GM19193 (cell line): ENCODE measurements around the gene TINCR.

Experiments
- POLR2A ChIP-seq: IDR thresholded peaks from 4 replicates; pipeline ENCODE4 v1.6.1; 2011; ENCODE audit not compliant: insufficient read depth, insufficient read length; ENCODE audit errors: extremely low read depth

Gene TINCR

DNA sequence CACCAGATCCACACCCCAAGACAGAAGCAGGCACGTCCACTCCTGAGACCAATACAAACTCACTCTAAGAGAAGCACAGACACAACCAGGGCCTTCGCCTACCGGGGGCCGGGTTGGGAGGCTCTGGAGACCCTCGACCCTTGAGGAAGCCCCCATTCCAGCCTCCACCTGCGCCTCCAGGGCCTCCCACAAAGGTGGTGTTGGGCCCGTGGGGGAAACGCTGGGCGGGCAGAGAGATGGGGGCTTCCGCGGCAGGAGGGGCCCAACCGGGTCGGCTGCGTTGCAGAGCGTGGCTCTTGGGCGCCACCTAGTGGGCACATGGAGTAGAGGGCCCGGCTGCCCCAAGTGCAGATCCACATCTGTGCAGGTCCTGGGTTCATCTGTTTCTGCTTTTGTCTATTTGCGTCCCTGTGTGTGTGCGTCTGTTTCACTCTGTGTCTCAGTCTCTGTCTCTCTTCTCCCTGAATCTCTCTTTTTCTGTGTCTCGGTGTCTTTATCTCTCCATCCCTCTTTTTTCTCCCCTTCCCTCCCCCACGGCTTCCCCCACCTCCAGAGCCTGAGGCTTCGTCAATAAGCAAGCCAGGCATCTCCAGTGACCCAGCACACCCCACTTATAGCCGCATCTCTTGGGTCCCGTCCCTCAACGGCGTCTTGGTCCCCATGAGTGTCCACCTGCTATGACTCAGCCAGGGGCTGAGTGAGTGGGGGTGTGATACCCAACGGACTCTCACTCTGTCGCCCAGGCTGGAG lies 10.5 kb upstream of the TINCR start:
- TF ChIP-seq POLR2A: no peak

DNA sequence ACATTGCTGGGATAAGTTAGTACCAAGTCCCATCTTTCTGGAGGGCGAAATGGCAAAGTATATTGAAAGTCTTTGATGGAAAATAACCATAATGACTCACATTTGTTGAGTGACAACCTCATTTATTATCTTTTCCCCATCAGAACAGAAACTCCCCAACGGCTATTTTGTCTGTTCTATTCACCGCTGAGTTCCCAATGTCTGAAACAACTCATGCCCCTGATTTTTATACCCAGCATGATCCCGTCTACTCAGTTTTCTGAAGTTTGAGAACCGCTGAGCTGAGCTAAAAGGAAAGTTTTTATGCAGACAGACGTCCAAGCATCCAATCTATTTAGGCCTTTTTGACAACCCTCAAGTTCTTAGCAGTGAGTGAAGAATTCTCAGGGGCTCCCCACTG lies 7.8 kb upstream of the TINCR start:
- TF ChIP-seq POLR2A: no peak

DNA sequence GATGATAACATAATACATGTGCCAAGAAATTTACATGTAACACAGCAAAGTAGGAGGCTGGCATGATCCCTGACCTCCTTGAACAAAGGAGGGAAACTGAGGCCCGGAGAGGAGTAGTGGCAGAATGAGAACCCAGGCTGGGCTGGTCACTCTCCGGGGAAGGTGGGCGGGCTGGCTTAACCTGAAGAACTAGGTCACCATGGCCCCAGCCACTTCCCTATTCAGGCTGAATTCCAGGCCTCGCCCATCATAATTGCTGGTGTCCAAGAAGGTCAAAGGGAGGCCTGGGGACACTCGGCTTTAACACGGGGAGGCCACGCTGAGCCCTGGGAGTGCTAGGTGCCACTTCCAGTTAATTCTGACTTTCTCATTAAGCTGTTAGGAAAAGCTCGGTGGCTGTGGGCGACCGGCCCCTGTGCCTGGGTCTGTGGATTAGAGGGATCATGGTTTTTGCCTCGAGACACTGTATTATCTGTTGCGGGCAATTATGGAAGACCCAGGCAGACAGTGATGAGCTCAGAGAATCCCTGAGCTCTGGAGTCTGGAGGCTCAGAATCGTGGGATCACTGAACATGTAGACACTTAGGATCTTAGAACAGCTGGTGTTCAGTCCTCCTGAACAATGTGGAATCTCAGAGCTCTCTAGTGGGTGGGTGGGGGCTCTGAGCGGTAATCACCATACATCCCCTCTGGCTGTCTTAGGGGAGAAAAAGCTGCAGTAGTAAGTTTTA lies 5.0 kb upstream of the TINCR start:
- no peak for TF ChIP-seq POLR2A

DNA sequence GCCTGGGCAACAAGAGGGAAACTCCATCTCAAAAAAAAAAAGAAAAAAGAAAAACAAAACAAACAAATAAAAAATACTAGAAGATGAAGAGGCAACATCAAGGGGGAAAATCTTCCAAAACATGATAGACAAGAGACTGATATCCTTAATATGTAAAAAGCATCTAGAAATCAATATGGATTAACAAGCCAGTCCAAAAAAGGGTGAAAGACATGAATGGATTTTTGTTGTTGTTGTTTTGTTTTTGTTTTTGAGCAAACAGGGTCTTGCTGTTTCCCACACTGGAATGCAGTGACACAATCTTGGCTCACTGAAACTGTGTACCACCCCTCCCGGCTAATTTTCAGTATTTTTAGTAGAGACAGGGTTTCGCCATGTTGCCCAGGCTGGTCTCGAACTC lies 4.0 kb upstream of the TINCR start:
- TF ChIP-seq POLR2A: no peak

DNA sequence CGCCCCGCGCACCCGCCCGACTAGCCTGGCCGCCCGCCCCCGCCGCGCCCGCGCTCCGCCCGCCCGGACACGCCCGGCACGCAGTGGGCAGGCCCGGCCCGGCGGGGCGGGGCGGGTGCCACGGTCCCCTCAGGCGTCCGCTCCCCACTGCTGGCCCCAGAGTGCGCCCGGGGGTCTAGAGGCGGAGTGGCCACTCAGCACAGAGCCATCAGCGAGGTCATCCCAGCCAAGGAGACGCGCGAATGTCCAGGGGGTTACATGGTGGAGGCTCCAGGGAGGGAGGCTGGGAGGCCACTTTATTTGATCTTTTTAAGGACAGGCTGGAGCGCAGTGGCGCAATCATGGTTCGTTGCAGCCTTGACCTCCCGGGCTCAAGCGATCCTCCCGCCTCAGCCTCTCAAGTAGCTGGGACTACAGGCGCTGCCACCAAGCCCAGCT lies 236 bp upstream of the TINCR start:
- no peak for TF ChIP-seq POLR2A

DNA sequence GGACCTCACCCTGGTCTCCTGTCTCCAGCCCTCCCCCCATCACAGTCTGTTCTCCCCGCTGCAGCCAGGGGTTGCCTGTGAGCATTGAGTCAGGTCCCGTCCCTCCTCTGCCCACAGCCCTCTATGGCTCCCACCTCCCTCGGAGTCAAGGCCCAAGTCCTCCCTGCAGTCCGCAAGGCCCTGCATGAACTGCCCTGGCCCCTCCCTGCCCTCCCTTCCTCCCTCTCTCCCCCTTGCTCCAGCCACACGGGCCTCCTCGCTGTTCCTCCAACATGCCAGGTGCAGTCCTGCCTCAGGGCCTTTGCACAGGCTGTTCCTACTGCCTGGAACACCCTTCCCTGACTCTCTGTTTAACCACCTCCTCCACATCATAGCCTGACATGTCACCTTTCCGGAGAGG lies 2.8 kb downstream of the TINCR start:
- TF ChIP-seq POLR2A: no peak

DNA sequence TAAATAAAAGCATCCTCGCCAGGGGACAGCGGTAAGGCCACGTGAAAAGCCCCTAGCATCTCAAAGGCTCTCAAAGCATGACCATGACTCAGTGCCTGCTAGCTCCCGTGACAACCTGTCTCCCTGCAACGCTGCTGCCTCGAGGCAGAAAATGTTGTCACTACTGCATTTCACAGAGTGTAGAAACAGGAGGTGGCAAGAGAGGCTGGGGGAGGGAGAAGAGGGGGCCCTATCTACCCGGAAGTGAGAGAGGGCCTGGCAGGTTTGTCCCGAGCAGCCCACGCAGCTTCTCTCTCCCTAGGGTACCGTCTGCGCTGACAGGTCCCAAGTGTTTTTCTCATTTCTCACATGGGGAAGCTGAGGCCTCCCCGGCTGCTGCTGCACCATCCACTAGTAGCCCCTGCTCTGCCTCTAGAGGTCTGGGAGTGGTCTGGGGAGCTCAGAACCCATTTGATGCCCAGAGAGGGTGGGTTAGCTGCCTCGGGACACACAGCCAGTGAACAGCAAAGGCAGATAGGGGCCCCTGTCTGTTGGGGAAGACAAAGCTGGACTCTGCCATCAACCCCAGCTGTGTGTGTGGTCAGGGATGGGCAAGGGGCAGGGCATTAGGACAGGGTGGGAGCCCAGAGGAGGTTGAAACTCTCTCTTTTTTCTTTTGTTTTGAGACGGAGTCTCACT lies 3.7 kb downstream of the TINCR start:
- no peak for TF ChIP-seq POLR2A

DNA sequence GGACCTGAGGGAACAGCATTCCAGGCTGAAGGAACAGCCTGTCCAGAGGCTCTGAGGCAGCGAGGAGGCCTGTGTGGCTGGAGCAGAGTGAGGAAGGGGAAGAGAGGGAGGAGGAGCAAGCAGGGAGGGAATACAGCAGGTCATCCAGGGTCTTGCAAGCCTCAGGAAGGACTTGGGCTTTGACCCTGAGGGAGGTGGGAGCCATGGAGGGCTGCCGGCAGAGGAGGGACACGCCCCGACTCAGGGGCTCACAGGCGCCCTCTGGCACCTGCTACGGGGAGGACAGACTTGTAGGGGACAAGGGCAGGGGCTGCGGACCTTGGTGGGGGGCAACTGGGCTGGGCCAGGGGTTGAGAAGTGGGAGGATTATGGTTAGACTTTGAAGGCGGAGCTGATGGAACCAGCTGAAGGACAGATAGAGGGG lies 4.7 kb downstream of the TINCR start:
- TF ChIP-seq POLR2A: no peak

DNA sequence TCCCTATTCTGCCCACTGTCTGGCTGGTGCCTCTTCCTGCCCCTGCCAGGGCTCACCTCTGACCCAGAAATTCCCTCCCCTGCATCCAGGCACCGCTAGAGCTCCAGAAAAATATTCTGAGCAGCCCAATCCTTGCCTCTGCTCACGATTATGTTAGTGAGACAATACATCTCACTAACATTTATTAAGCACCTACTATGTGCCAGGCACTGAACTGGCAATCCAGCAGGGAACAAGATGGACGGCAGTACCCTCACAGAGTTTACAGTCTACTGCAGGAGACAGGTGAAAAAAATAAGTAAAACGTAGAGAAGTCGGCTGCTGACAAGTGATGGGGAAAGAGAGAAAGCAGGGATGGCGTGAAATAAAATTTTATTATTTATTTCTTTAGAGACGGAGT lies 5.5 kb downstream of the TINCR start:
- TF ChIP-seq POLR2A: no peak

DNA sequence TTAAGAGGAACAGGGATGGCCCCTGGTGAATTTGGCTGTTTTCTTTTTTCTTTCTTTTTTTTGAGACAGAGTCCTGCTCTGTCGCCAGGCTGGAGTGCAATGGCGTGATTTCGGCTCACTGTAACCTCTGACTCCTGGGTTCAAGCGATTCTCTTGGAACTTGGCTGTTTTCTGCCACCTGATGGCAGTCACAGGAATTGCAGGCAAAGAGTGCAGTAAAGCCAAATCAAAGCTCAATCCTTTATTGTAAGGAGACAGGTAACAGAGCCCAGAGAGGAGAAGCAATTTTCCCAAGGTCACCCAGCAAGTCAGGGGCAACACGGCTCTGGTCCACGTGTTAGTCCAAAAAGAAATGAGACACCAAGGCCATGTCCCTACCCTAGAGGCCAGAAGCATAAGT lies 6.2 kb downstream of the TINCR start:
- TF ChIP-seq POLR2A: no peak

DNA sequence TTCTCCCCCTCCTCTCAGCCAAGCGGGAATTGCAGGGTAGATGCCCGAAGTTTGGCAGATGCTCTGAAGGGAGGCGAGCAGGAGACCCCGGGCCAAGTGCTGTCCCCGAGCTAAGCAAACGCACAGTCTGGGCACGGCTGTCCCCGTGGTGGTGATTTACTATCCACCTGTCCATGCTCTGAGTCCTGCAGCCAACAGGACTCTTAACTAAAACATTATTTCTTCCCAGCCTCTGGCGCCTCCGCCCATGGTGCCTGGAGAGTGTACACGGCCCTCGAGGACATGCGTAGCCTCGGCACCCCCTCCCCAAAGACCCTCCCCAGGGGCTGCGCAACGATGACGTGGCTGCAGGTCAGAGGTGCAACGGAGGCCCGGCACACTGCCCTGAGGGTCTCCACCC lies 7.6 kb downstream of the TINCR start:
- no peak for TF ChIP-seq POLR2A

DNA sequence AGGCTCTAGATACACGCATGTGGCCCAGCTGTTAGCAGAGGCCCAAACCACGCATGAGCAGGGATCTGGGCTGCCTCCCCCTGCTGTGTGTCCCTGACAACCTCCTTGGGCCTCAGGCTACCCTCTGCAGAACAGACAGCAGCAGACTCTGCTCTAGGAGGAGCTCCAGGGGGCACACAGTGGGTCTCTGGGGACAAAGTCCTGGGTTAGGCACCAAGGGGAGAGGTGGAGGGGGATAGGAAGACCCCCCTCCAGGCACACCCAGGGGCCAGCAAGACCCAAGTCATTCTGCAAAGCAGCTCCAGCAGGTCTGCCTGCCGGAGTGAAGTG lies 8.0 kb downstream of the TINCR start:
- no peak for TF ChIP-seq POLR2A

DNA sequence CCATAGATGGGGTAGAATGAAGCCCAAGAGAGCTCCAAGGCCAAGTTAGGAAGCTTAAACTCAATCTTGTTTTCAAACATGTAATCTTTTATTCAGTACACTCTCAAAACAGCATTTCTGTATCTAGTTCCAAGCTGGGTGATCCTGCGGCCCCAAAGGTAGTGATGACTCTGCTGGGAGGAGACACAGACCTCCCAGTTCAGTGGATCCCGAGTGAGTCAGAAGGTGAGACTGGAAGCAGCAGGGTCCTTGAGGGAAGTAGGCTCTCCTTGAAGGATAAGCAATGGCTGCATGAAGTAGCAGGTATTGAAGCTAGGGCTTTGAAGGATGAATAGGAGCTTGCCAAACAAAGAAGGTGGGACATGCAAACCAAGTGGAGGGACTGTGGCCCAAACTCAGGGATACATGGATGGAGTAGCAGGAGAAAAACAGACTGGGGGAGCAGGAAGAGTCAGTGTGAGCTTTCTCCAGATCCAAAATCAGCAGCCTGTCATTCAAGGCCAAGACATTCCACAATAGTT lies 9.6 kb downstream of the TINCR start:
- TF ChIP-seq POLR2A: no peak

DNA sequence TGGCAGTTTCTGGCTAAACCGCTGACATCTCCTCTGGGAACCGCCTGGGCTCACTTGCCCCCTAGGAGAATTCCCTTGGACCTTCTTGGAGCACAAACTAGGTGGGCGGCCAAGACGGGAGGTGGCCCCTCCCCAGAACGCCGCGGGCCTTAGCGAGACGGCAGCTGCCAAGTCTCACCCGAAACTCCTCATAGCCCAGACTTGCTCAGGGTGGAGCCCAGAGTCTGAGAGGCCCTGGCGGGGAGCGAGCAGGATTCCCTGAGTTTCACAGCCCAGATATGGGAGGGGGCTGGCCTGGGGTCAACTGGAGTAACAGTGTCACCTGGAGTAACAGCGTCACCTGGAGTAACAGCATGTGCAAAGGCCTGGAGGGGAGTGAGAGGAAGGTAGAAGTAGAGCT lies 10.1 kb downstream of the TINCR start:
- no peak for TF ChIP-seq POLR2A

DNA sequence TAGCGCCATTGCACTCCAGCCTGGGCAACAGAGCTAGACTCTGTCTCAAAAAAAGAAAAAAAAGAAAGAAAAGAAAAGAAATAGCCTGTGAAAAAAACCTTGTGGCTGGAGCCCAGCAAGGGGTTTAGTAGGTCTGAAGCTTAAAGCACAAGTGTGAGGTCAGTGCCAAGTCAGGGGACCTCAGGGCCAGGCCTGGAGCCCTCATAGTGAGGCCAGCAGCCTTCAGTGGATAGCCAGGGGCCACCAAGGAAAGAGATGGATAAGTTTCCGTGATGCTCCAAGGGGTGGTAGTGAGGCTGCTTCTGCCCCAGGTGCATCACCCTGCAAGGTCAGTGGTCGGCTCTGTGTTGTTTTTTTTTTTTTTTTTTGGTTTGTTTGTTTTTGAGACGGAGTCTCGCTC lies 12.9 kb downstream of the TINCR start:
- TF ChIP-seq POLR2A: no peak

DNA sequence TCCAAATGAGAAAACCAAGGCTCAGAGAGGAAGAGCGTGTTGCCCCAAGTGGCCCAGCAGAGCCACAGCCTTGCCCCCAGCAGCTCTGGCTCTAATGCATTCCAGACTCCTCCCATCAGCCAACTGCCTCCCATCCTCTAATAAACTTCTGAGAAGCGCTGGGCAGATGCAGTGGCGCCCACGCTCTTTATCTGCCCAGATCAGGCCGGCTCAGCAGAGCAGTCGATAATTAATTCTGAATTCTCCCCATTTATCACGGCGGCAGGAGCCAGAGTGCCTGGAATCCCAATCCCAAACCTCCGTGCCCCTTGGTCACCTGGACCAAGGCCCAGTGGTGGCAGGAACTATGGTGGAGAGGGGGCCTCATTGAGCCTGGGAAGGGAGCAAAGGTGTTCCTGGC lies 13.9 kb downstream of the TINCR start:
- no peak for TF ChIP-seq POLR2A
